K562 (cell line): ENCODE measurements around the gene PRSS53. TPM values are rescaled to one million over a fixed set of nuclear protein-coding genes. Genes with fewer than 3 reads are reported as not detected.

Experiments
- ATAC-seq: fragments of 200-7000 bp; cut with Tn5 transposase; 3 replicates; pipeline ENCODE4 v1.9.1; 2020; ENCODE audit warnings: moderate library complexity
- BruUV-seq: library from RNA; stranded (reverse); fragments of 400-500 nt; replicated peaks from 2 replicates; lab custom pipeline; 2021; lab: Mats Ljungman, UMichigan
- CTCF ChIA-PET: fragments of 300-600 bp; formaldehyde crosslinking; extraction: SDS; loops from one replicate; lab custom pipeline; 2021; ENCODE audit warnings: low intra/inter-chr PET ratio; lab: Yijun Ruan, JAX
- POLR2A ChIA-PET: fragments of 300-600, 350-650 bp; sonication (Branson Sonifier 250); formaldehyde crosslinking; extraction: SDS; loops from one replicate; lab custom pipeline; 2021; ENCODE audit warnings: antibody characterized with exemption, inconsistent platforms; lab: Yijun Ruan, JAX
- DNase-seq, 4 experiments: peaks; one replicate each; pipeline versions ENCODE4 v3.0.0 to v3.0.0-alpha.2; 2011 to 2018; ENCODE audit warnings: low spot score in 3 of 4, mixed read lengths in 3 of 4; ENCODE audit errors: extremely low read depth in 1 of 4
- FAIRE-seq: peaks from 2 replicates; lab custom pipeline; 2011; peaks lifted over from hg19 to GRCh38; lab: Jason Lieb, UNC
- H2AFZ ChIP-seq: 2 replicates; pipeline ENCODE4 v1.6.0; 2011; ENCODE audit warnings: low read depth, low read length, control low read depth, inconsistent platforms
- H3K27ac ChIP-seq: fragments of 200-600 bp; 3 replicates; pipeline ENCODE4 v1.8.0; 2011; ENCODE audit warnings: low read depth, mild to moderate bottlenecking, control low read depth, inconsistent platforms, low read length, moderate library complexity, mixed read lengths; ENCODE audit errors: extremely low read depth
- H3K27me3 ChIP-seq, 2 experiments: fragments of 300-600 bp in 1 of 2; 2 replicates in 1 of 2; 3 replicates in 1 of 2; pipeline versions ENCODE4 v1.6.0 to v1.8.0; 2011; ENCODE audit warnings: inconsistent platforms in 2 of 2, low read length in 2 of 2, mild to moderate bottlenecking in 1 of 2, mixed read lengths in 1 of 2, moderate library complexity in 1 of 2; ENCODE audit not compliant: control insufficient read depth in 2 of 2, insufficient read depth in 2 of 2
- H3K36me3 ChIP-seq: fragments of 300-600 bp; 3 replicates; pipeline ENCODE4 v1.8.0; 2011; ENCODE audit warnings: mild to moderate bottlenecking, low read length, inconsistent platforms; ENCODE audit not compliant: control insufficient read depth, insufficient read depth
- H3K4me1 ChIP-seq, 2 experiments: fragments of 200-600 bp in 1 of 2; replicated peaks in 1 of 2; 2 replicates in 1 of 2; 3 replicates in 1 of 2; pipeline versions ENCODE4 v1.5.1 to v1.8.0; 2011; ENCODE audit warnings: inconsistent platforms in 2 of 2, low read length in 2 of 2, mild to moderate bottlenecking in 1 of 2, mixed read lengths in 1 of 2, moderate library complexity in 1 of 2; ENCODE audit not compliant: control insufficient read depth in 2 of 2, insufficient read depth in 2 of 2
- H3K4me2 ChIP-seq: 2 replicates; pipeline ENCODE4 v1.6.1; 2011; ENCODE audit warnings: low read length, control low read depth, inconsistent platforms, mixed read lengths; ENCODE audit not compliant: insufficient read depth
- H3K4me3 ChIP-seq: fragments of 200-600 bp; sonication (generic), shearing (Covaris generic); 2 replicates; pipeline ENCODE4 v1.5.1; 2016; ENCODE audit warnings: control low read depth, inconsistent platforms
- H3K79me2 ChIP-seq: fragments of 200-600 bp; 3 replicates; pipeline ENCODE4 v1.8.0; 2011; ENCODE audit warnings: low read length, inconsistent platforms; ENCODE audit not compliant: control insufficient read depth, insufficient read depth
- H3K9ac ChIP-seq, 2 experiments: 2 replicates each; pipeline versions ENCODE4 v1.6.0 to v1.6.1; 2011; ENCODE audit warnings: low read depth in 2 of 2, low read length in 2 of 2, control low read depth in 1 of 2, inconsistent platforms in 1 of 2, mild to moderate bottlenecking in 1 of 2, mixed read lengths in 1 of 2; ENCODE audit not compliant: insufficient read depth in 1 of 2
- H3K9me1 ChIP-seq: one replicate; pipeline ENCODE4 v1.6.0; 2011; ENCODE audit warnings: inconsistent platforms, mild to moderate bottlenecking, low read length, moderate library complexity; ENCODE audit not compliant: control insufficient read depth, insufficient read depth
- H3K9me3 ChIP-seq: replicated peaks from 2 replicates; pipeline ENCODE4 v1.5.1; 2011; ENCODE audit warnings: low read depth, low read length, inconsistent platforms; ENCODE audit not compliant: control insufficient read depth, insufficient read depth
- H4K20me1 ChIP-seq: replicated peaks from 2 replicates; pipeline ENCODE4 v1.6.1; 2011; ENCODE audit warnings: low read length, inconsistent platforms, mixed read lengths; ENCODE audit not compliant: control insufficient read depth, insufficient read depth
- ARID4B ChIP-seq: sonication (generic); formaldehyde crosslinking; IDR thresholded peaks from 2 replicates; pipeline ENCODE4 v1.8.0; 2022; ENCODE audit warnings: mild to moderate bottlenecking, missing genetic modification reagents
- ARNT ChIP-seq, 2 experiments: fragments of 450-650 bp; IDR thresholded peaks; 2 replicates each; pipeline ENCODE4 v1.6.1; 2016; ENCODE audit warnings: mild to moderate bottlenecking in 1 of 2
- ATF4 ChIP-seq: fragments of 450-650 bp; formaldehyde crosslinking; IDR thresholded peaks from 2 replicates; pipeline ENCODE4 v1.4.0; 2022; ENCODE audit warnings: mild to moderate bottlenecking, moderate library complexity
- FOSL1 ChIP-seq: fragments of 200-800 bp; sonication (Bioruptor generic); conservative IDR thresholded peaks from 2 replicates; pipeline ENCODE4 v1.6.1; 2016; ENCODE audit warnings: missing genetic modification characterization, missing compliant biosample characterization
- FOXK2 ChIP-seq, 2 experiments: fragments of 450-650 bp; IDR thresholded peaks in 1 of 2; conservative IDR thresholded peaks in 1 of 2; 2 replicates each; pipeline ENCODE4 v1.6.1; 2016; ENCODE audit warnings: low read depth in 2 of 2, mild to moderate bottlenecking in 1 of 2
- FOXO4 ChIP-seq: fragments of 450-650 bp; formaldehyde crosslinking; IDR thresholded peaks from 2 replicates; pipeline ENCODE4 v1.4.0; 2020; ENCODE audit warnings: mild to moderate bottlenecking, moderate library complexity
- HDAC1 ChIP-seq, 2 experiments: fragments of 450-650 bp; IDR thresholded peaks; 2 replicates each; pipeline ENCODE4 v1.6.1; 2016 to 2017; ENCODE audit warnings: inconsistent platforms in 1 of 2, mild to moderate bottlenecking in 1 of 2, moderate library complexity in 1 of 2
- MTA3 ChIP-seq: fragments of 450-650 bp; formaldehyde crosslinking; IDR thresholded peaks from 2 replicates; pipeline ENCODE4 v1.6.1; 2017; ENCODE audit warnings: mild to moderate bottlenecking, borderline replicate concordance
- NKRF ChIP-seq: fragments of 450-650 bp; IDR thresholded peaks from 2 replicates; pipeline ENCODE4 v1.6.1; 2016; ENCODE audit warnings: borderline replicate concordance
- NR3C1 ChIP-seq: sonication (generic); formaldehyde crosslinking; IDR thresholded peaks from 2 replicates; pipeline ENCODE4 v1.8.1; 2022; ENCODE audit warnings: missing genetic modification reagents
- WGBS: fragments of 100-300 bp; shearing (Covaris generic); methylation state at CpG from one replicate; pipeline ENCODE4 v1.1.6; 2016; ENCODE audit warnings: low coverage, mixed read lengths; ENCODE audit not compliant: insufficient coverage; ENCODE audit errors: missing lambda C conversion rate; 5-methylcytosine and 5-hydroxymethylcytosine counted together
- in situ Hi-C: fragments of 300-500 bp; cut with MboI; formaldehyde crosslinking; loops from 4 replicates; pipeline ENCODE4 v1.15.0; 2018; ENCODE audit warnings: inconsistent platforms, mixed read lengths
- intact Hi-C: fragments of 100-400 bp; cut with micrococcal nuclease; formaldehyde crosslinking; loops from 2 replicates; pipeline ENCODE4 v1.14.2; 2022
- polyA plus RNA-seq, 8 experiments: library from polyadenylated mRNA; depleted of rRNA in 4 of 8; stranded (reverse) in 5 of 8; unstranded in 3 of 8; fragments of >200 nt; fragmentation: Nextera tagmentation in 2 of 8; fragmentation: Illumina TruSeq in 1 of 8; extraction: Ambion mirVana in 2 of 8; extraction: Trizol in 1 of 8; gene quantifications; 2 replicates each; pipeline versions ENCODE4 v1.2.1 to v1.2.3, GENCODE V29; 2011 to 2014; ENCODE audit warnings: inconsistent platforms in 1 of 8, missing spikeins in 1 of 8
- total RNA-seq, 7 experiments: library from RNA; depleted of rRNA in 6 of 7; stranded (reverse); fragments of >200 nt in 6 of 7; fragmentation: Illumina TruSeq in 2 of 7; extraction: Trizol in 2 of 7; gene quantifications; 2 replicates each; pipeline versions ENCODE4 v1.2.1 to v1.2.3, GENCODE V29; 2011 to 2021; ENCODE audit warnings: low replicate concordance in 1 of 7

PRSS53 gene
- total and polyA plus RNA-seq, 9 of the 15 experiments (the other 6 are each of a cell fraction or from before 2014, with no cell fraction given): 0.40 to 1.9 (median 0.78) TPM; not detected in 2

GRCh38 chr16:31118223-31119155 lies 29.7 kb upstream of the PRSS53 start:
- peak overlapping the region; percentile 90 for H3K9ac ChIP-seq
- H2AFZ ChIP-seq: peak overlapping the region; percentile 66; the same call in 1 of the 2 replicates
- peaks cover 49% of the 10 kb centered on the region for H3K36me3 ChIP-seq
- intact Hi-C loops: no loop called here
- 47% methylated on average over 9 of the region's 9 CpGs for WGBS
- in situ Hi-C loops: no loop called here
- BruUV-seq: no TSS peak
- CTCF ChIA-PET: no interaction called here
- H3K4me2 ChIP-seq: peak overlapping the region; percentile 99
- POLR2A ChIA-PET: interaction anchor here (0.6 to 6.0 kb wide), 13 partner anchors 9 to 358 kb away, joined by 3 to 44 read pairs (median 4); partner anchors contain the start of genes FUS, HSD3B7 and PRSS8
- H3K27ac ChIP-seq: peak overlapping the region; percentile 91
- H3K9me1 ChIP-seq: no peaks in the 10 kb centered on the region
- peak overlapping the region; percentile 68 for H3K4me3 ChIP-seq
- no peaks in the 10 kb centered on the region for H3K27me3 ChIP-seq
- FAIRE-seq (peak; percentile 60), DNase-seq (no peak), ATAC-seq (no peak)
- peaks cover 38% of the 10 kb centered on the region for H3K79me2 ChIP-seq
- H3K9me3 ChIP-seq: no peaks in the 10 kb centered on the region
- H4K20me1 ChIP-seq: peaks cover 5% of the 10 kb centered on the region
- H3K4me1 ChIP-seq: peaks cover 2 to 19% of the 10 kb centered on the region in 2 experiments; a peak in 4 of 5 replicates
- TF ChIP-seq NR3C1 (CRISPR knock-in tag) (no peak), HDAC1 (IDR thresholded peaks at IDR 0.05) (0 out of 4 replicates have a peak, but pooled peaks of 1 of the 2 experiments have one; percentile 5), FOXK2 (conservative IDR thresholded peaks at IDR 0.05 in 1 of 2, IDR thresholded peaks at IDR 0.05 in 1 of 2; ENCODE audit: low read depth in 2 of 2) (0 out of 4 replicates have a peak, but pooled peaks of 1 of the 2 experiments have one; percentile 3), ARID4B (CRISPR knock-in tag) (peak; percentile 11; the same call in 1 of the 2 replicates), MTA3 (0 out of 2 replicates have a peak, but pooled peaks have one; percentile 20), ARNT (IDR thresholded peaks at IDR 0.05) (peak in 1 of 2 experiments; percentile 45; a peak in 1 of 4 replicates), NKRF (peak; percentile 50), FOXO4 (CRISPR knock-in tag) (no peak), ATF4 (no peak), FOSL1 (tag) (peak; percentile 16; the same call in 1 of the 2 replicates)
